Vagina (tissue), 2 donors: ENCODE results near the gene MTAP. TPM values are rescaled to one million over a fixed set of nuclear protein-coding genes. Genes with fewer than 3 reads are reported as not detected.

Source experiments
- DNase-seq, 2 donors: peaks; one replicate each; pipeline ENCODE4 v3.0.0-alpha.2; 2017; ENCODE audit errors: extremely low spot score in 2 of 2
- H3K27ac ChIP-seq: fragments of 200-600 bp; sonication (generic); one replicate; pipeline ENCODE4 v1.5.1; 2019
- H3K27me3 ChIP-seq: fragments of 200-600 bp; sonication (generic); one replicate; pipeline ENCODE4 v1.5.1; 2019
- H3K36me3 ChIP-seq, 2 donors: fragments of 200-600 bp; sonication (generic); one replicate each; pipeline ENCODE4 v1.5.1; 2017 to 2019
- H3K4me1 ChIP-seq: fragments of 200-600 bp; sonication (generic); one replicate; pipeline ENCODE4 v1.5.1; 2019
- H3K4me3 ChIP-seq, 2 donors: fragments of 200-600 bp; sonication (generic); 1 replicate in 1 of 2; 2 replicates in 1 of 2; pipeline ENCODE4 v1.5.1; 2016 to 2019
- H3K9me3 ChIP-seq: fragments of 200-600 bp; sonication (generic); one replicate; pipeline ENCODE4 v1.5.1; 2019
- CTCF ChIP-seq, 3 experiments: fragments of 450-650 bp in 2 of 3; fragments of 200-600 bp in 1 of 3; sonication (generic) in 1 of 3; IDR thresholded peaks; one replicate each; pipeline ENCODE4 v1.5.1; 2017 to 2019; ENCODE audit warnings: antibody characterized with exemption in 3 of 3, mild to moderate bottlenecking in 2 of 3, moderate library complexity in 2 of 3
- POLR2A ChIP-seq, 2 donors: fragments of 450-650 bp; IDR thresholded peaks; one replicate each; pipeline ENCODE4 v1.6.1; 2017; ENCODE audit warnings: antibody characterized with exemption in 2 of 2, mild to moderate bottlenecking in 2 of 2, moderate library complexity in 2 of 2
- POLR2AphosphoS5 ChIP-seq, 2 donors: sonication (generic); formaldehyde crosslinking; IDR thresholded peaks; one replicate each; pipeline ENCODE4 v1.9.0; 2017; ENCODE audit warnings: antibody characterized with exemption in 2 of 2, mild to moderate bottlenecking in 2 of 2, low read depth in 1 of 2; ENCODE audit not compliant: insufficient read depth in 1 of 2
- intact Hi-C: fragments of 100-400 bp; cut with DNase I; formaldehyde crosslinking; loops from one replicate; pipeline ENCODE4 v1.15.1; 2023
- total RNA-seq: library from RNA; depleted of rRNA; stranded (reverse); fragments of >200 nt; gene quantifications from one replicate; pipeline ENCODE4 v1.2.3, GENCODE V29; 2016

MTAP gene
- total RNA-seq, 1 donor from 2014 or later: 19.9 TPM

- DNase-seq: no peak
- Histone ChIP-seq H3K27ac (no peak overlapping the region), H3K27me3 (no peaks in the 10 kb centered on the region), H3K4me1 (peaks cover 10% of the 10 kb centered on the region), H3K36me3 (peaks cover 0 to 7% of the 10 kb centered on the region in 2 donors), H3K4me3 (no peak overlapping the region), H3K9me3 (peaks cover 2% of the 10 kb centered on the region)
- TF ChIP-seq CTCF (IDR thresholded peaks at IDR 0.05) (no peak), POLR2A (IDR thresholded peaks at IDR 0.05) (no peak), POLR2AphosphoS5 (IDR thresholded peaks at IDR 0.05; ENCODE audit: insufficient read depth in 1 of 2, low read depth in 1 of 2) (no peak)
- intact Hi-C loops: no loop called here
Observed at GRCh38 chr9:21853414-21853813, 51.0 kb downstream of the MTAP start.

- H3K36me3 ChIP-seq: peaks cover 0 to 12% of the 10 kb centered on the region in 2 donors
- H3K4me1 ChIP-seq: peaks cover 10% of the 10 kb centered on the region
- H3K4me3 ChIP-seq: no peak overlapping the region
- no peak overlapping the region for H3K27ac ChIP-seq
- H3K9me3 ChIP-seq: no peaks in the 10 kb centered on the region
- TF ChIP-seq POLR2AphosphoS5 (IDR thresholded peaks at IDR 0.05; ENCODE audit: insufficient read depth in 1 of 2, low read depth in 1 of 2) (no peak), POLR2A (IDR thresholded peaks at IDR 0.05) (no peak), CTCF (IDR thresholded peaks at IDR 0.05) (no peak)
- DNase-seq: no peak
- intact Hi-C loops: no loop called here
- H3K27me3 ChIP-seq: no peaks in the 10 kb centered on the region
Observed at GRCh38 chr9:21854119-21854518, 51.7 kb downstream of the MTAP start.

GRCh38 chr9:21854594-21854993 is 52.2 kb downstream of the MTAP start:
- intact Hi-C loops: no loop called here

GRCh38 chr9:21856301-21857094 is 54.1 kb downstream of the MTAP start:
- Histone ChIP-seq H3K36me3 (peaks cover 0 to 26% of the 10 kb centered on the region in 2 donors), H3K9me3 (no peaks in the 10 kb centered on the region), H3K27ac (no peak overlapping the region), H3K4me3 (no peak overlapping the region), H3K4me1 (peaks cover 10% of the 10 kb centered on the region), H3K27me3 (no peaks in the 10 kb centered on the region)
- TF ChIP-seq CTCF (IDR thresholded peaks at IDR 0.05) (no peak), POLR2A (IDR thresholded peaks at IDR 0.05) (no peak), POLR2AphosphoS5 (IDR thresholded peaks at IDR 0.05; ENCODE audit: insufficient read depth in 1 of 2, low read depth in 1 of 2) (no peak)
- no peak for DNase-seq
- intact Hi-C loops: no loop called here

More at GRCh38 chr9:21854594-21854993, 52.2 kb downstream of the MTAP start:
- H3K4me1 ChIP-seq: peaks cover 10% of the 10 kb centered on the region
- DNase-seq: no peak
- H3K9me3 ChIP-seq: no peaks in the 10 kb centered on the region
- H3K27ac ChIP-seq: no peak overlapping the region
- no peaks in the 10 kb centered on the region for H3K27me3 ChIP-seq
- TF ChIP-seq POLR2A (IDR thresholded peaks at IDR 0.05): no peak
- TF ChIP-seq CTCF (IDR thresholded peaks at IDR 0.05): no peak
- no peak for TF ChIP-seq POLR2AphosphoS5 (IDR thresholded peaks at IDR 0.05; ENCODE audit: insufficient read depth in 1 of 2, low read depth in 1 of 2)
- H3K4me3 ChIP-seq: no peak overlapping the region
- peaks cover 0 to 16% of the 10 kb centered on the region in 2 donors for H3K36me3 ChIP-seq

- no peak overlapping the region for H3K27ac ChIP-seq
- intact Hi-C loops: no loop called here
- no peaks in the 10 kb centered on the region for H3K27me3 ChIP-seq
- no peak for DNase-seq
- H3K9me3 ChIP-seq: no peaks in the 10 kb centered on the region
- no peak for TF ChIP-seq POLR2AphosphoS5 (IDR thresholded peaks at IDR 0.05; ENCODE audit: insufficient read depth in 1 of 2, low read depth in 1 of 2)
- TF ChIP-seq POLR2A (IDR thresholded peaks at IDR 0.05): no peak
- TF ChIP-seq CTCF (IDR thresholded peaks at IDR 0.05): no peak
- H3K4me1 ChIP-seq: no peaks in the 10 kb centered on the region
- H3K36me3 ChIP-seq: peaks cover 0 to 46% of the 10 kb centered on the region in 2 donors
- no peak overlapping the region for H3K4me3 ChIP-seq
Observed at GRCh38 chr9:21862871-21863270, 60.4 kb downstream of the MTAP start.
